Measurements from ENCODE around the gene SLC29A2.

DNA sequence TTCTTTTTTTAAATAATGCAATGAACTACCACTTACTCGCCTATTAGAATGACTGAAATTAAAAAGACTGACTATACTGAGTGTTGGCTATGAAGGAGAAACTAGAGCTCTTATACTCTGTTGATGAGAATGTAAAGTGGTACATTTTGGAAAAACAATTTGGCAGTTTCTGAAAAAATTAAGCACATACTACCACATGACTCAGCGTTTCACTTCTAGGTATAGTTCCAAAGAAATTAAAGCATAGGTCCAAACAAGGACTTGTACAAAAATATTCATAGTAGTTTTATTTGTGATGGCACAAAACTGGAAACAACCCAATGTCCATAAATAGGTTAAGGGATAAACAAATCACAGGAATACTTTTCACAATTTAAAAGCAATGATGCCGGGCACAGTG, 22.4 kb upstream of the SLC29A2 start:
- TF ChIP-seq GATA2 (IDR thresholded peaks at IDR 0.05; ENCODE audit: low read depth, low read length) (no peak), GATA3 (IDR thresholded peaks at IDR 0.05; ENCODE audit: low read depth, low read length) (no peak)

Data from SH-SY5Y (cell line).